ENCODE results near the gene IL26. TPM values are rescaled to one million over a fixed set of nuclear protein-coding genes. Genes with fewer than 3 reads are reported as not detected.

IL26 gene
- total and polyA plus RNA-seq, 2 of the 4 experiments (the other 2 are of a cell fraction), result not detected

DNA sequence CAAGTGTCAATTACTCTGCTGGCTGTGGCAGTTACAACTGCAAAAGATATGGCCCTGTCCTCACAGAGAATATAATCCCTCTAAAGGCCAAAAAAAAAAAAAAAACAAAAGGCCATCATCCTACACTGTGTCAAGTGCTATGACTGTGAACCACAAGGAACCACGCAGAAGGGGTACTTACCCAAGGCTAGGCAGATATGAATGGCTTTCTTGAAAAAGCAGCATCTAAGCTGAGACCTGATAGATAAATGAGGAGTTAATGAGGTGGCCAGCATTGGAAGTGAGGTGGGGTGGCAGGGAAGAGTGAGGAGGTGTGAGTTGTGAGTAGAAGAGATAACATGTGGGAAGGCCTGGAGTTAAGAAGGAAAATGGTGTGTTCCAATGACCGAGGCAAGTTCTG lies 44.2 kb upstream of the IL26 start:
- Histone ChIP-seq H3K36me3 (ENCODE audit: control insufficient read depth, insufficient read depth, low read length) (no peaks in the 10 kb centered on the region), H2AK9ac (replicated peaks; ENCODE audit: low read depth, low read length, poor library complexity) (no peak overlapping the region), H3K4ac (ENCODE audit: low read depth, low read length) (peak overlapping the region; percentile 24; the same call in 1 of the 2 replicates), H3K4me1 (ENCODE audit: control insufficient read depth, insufficient read depth, low read length) (peaks cover 12% of the 10 kb centered on the region), H3K23ac (ENCODE audit: low read depth, low read length) (no peak overlapping the region), H3K56ac (ENCODE audit: extremely low read depth, insufficient read depth, low read length) (no peak overlapping the region), H3K9me1 (ENCODE audit: insufficient read depth, low read length) (no peaks in the 10 kb centered on the region), H3K4me3 (ENCODE audit: insufficient read depth, low read depth, low read length) (no peak overlapping the region), H3K18ac (ENCODE audit: low read depth, low read length) (peak overlapping the region; percentile 33; the same call in 1 of the 2 replicates), H3K14ac (replicated peaks; ENCODE audit: low read depth, low read length) (no peak overlapping the region), H2BK15ac (ENCODE audit: low read depth, low read length) (peak overlapping the region; percentile 12; the same call in 1 of the 3 replicates), H3K4me2 (ENCODE audit: low read depth, low read length) (no peak overlapping the region), H3K27ac (ENCODE audit: insufficient read depth, low read length) (no peak overlapping the region), H4K8ac (ENCODE audit: low read depth in 2 of 2, low read length in 2 of 2) (no peak overlapping the region; a peak in 1 of 4 replicates), H3K27me3 (ENCODE audit: control insufficient read depth, insufficient read depth, low read length) (no peaks in the 10 kb centered on the region), H3K9me3 (ENCODE audit: control insufficient read depth, insufficient read depth, low read length) (no peaks in the 10 kb centered on the region), H2AK5ac (ENCODE audit: low read depth, low read length) (no peak overlapping the region), H3K79me1 (ENCODE audit: low read depth in 1 of 2, low read length in 2 of 2) (no peaks in the 10 kb centered on the region), H4K20me1 (ENCODE audit: insufficient read depth, low read length) (no peaks in the 10 kb centered on the region), H4K5ac (ENCODE audit: low read depth, low read length) (no peak overlapping the region), H2BK120ac (ENCODE audit: low read depth, low read length) (peak overlapping the region; percentile 29; the same call in 1 of the 2 replicates), H2BK5ac (ENCODE audit: low read depth, low read length, poor library complexity, severe bottlenecking) (no peak overlapping the region), H3K9ac (ENCODE audit: low read depth, low read length) (no peak overlapping the region), H4K91ac (ENCODE audit: insufficient read depth, low read depth, low read length) (peak overlapping the region; percentile 28; the same call in 1 of the 2 replicates), H2BK20ac (ENCODE audit: low read depth, low read length) (peak overlapping the region; percentile 14; the same call in 1 of the 2 replicates), H2AFZ (replicated peaks; ENCODE audit: low read length, poor library complexity) (no peak overlapping the region)
- dilution Hi-C loops (cut with HindIII; ENCODE audit: low sequenced_read_pairs, unreplicated experiment), result no loop called here
- TF ChIP-seq BHLHE40 (IDR thresholded peaks at IDR 0.05; ENCODE audit: low read depth, low read length), result no peak
- no peak for TF ChIP-seq MAFK (IDR thresholded peaks at IDR 0.05; ENCODE audit: low read depth, low read length)
- TF ChIP-seq RAD21 (IDR thresholded peaks at IDR 0.05; ENCODE audit: low read length), result no peak
- no peak for TF ChIP-seq MXI1 (IDR thresholded peaks at IDR 0.05; ENCODE audit: borderline replicate concordance, low read depth, low read length)
- no peak for TF ChIP-seq NFE2L2 (IDR thresholded peaks at IDR 0.05; ENCODE audit: low read depth, low read length)
- no peak for TF ChIP-seq SMC3 (IDR thresholded peaks at IDR 0.05; ENCODE audit: low read depth, low read length)
- TF ChIP-seq, protein P1, sequence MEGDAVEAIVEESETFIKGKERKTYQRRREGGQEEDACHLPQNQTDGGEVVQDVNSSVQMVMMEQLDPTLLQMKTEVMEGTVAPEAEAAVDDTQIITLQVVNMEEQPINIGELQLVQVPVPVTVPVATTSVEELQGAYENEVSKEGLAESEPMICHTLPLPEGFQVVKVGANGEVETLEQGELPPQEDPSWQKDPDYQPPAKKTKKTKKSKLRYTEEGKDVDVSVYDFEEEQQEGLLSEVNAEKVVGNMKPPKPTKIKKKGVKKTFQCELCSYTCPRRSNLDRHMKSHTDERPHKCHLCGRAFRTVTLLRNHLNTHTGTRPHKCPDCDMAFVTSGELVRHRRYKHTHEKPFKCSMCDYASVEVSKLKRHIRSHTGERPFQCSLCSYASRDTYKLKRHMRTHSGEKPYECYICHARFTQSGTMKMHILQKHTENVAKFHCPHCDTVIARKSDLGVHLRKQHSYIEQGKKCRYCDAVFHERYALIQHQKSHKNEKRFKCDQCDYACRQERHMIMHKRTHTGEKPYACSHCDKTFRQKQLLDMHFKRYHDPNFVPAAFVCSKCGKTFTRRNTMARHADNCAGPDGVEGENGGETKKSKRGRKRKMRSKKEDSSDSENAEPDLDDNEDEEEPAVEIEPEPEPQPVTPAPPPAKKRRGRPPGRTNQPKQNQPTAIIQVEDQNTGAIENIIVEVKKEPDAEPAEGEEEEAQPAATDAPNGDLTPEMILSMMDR (conservative IDR thresholded peaks at IDR 0.05; ENCODE audit: low read depth, low read length), result no peak
- no peak for TF ChIP-seq CEBPB (IDR thresholded peaks at IDR 0.05; ENCODE audit: low read depth, low read length)
- TF ChIP-seq, protein P2, sequence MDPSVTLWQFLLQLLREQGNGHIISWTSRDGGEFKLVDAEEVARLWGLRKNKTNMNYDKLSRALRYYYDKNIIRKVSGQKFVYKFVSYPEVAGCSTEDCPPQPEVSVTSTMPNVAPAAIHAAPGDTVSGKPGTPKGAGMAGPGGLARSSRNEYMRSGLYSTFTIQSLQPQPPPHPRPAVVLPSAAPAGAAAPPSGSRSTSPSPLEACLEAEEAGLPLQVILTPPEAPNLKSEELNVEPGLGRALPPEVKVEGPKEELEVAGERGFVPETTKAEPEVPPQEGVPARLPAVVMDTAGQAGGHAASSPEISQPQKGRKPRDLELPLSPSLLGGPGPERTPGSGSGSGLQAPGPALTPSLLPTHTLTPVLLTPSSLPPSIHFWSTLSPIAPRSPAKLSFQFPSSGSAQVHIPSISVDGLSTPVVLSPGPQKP (IDR thresholded peaks at IDR 0.05; ENCODE audit: borderline replicate concordance, low read depth, low read length), result no peak
- no peak for TF ChIP-seq CHD1 (IDR thresholded peaks at IDR 0.05; ENCODE audit: low read depth, low read length)
- TF ChIP-seq RFX5 (IDR thresholded peaks at IDR 0.05; ENCODE audit: low read depth, low read length), result no peak
- 80% methylated on average over 1 of the region's 2 CpGs; no CpG with 5 or more reads in 1 of the 2 experiments for WGBS, 2 experiments (ENCODE audit: extremely low coverage in 2 of 2, insufficient read length in 1 of 2)
- no TSS peak for BruUV-seq (replicated peaks)
- DNase-seq (no peak), ATAC-seq (ENCODE audit: low read depth) (no peak)
- CTCF ChIA-PET, result no interaction called here
- in situ Hi-C loops (cut with MboI; ENCODE audit: low sequenced_read_pairs), result no loop called here
- intact Hi-C loops (cut with micrococcal nuclease), result no loop called here
- POLR2A ChIA-PET (ENCODE audit: unreplicated experiment), result no interaction called here
